ENCODE measurements around the gene GRID1.
"Not testable (repeated sequence)": the region's sequence is repeated elsewhere in the genome, so short reads cannot be mapped to it uniquely, and the experiment has no call there.

Gene GRID1

DNA sequence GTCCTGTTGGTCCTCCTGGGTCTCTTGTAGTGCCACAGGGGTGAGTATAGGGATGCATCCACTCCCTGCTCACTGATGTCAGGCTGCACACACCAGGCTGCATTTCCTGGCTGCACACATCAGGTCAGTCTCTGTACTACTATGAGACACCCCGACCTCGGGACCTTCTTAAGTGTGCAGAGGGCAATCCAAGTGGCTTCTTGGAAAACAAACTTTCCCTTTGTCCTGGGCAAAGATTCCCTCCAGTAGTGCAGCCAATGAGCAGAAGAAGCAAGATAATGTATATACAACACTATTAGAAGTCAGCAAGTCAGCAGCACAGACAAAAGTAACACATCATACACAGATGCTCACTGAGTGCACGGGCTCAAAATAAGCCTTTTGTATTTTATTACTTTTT lies 493.5 kb downstream of the GRID1 start:
- DNase-seq (ENCODE audit: low read depth) = no peak

DNA sequence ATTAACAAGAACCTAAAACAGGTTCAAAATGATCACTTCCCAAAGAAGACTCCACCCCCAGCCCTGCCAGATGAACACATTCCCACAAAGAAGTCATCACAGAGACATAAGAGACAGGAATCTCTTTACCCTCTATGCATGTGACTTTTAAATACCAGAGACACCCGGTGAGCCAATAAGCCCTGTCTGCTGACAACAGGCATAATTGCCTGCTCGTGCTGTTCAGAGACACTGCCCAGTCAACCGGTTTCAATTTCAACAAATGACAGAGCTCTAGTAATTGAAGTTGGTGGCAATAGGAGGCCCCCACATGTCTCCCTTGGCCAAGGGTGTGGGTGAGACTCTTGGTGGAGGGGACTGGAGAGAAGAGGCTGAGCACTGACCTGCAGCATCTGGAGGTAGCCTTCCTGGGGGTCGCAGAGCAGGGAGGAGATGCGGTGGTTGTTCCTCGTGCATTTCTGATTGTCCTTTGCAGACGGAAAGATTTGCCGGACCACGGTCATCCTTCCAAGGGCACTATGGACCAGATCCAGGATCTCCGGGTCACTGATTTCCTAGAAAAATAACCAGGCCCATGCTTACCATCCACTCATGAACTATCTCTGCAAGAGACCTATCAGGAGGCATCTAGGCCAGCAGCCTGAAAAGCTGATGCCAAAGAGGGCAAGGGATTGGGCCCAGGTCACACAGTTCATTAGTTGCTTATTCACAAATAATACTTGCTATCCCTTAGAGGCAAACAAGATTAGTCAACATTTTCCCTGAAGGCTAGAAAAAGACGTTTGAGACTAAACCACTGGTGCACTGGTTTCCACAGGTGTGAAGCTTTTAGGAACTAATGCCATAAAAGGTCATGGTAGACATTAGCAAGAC lies 497.7 kb downstream of the GRID1 start:
- DNase-seq (ENCODE audit: low read depth) = no peak

DNA sequence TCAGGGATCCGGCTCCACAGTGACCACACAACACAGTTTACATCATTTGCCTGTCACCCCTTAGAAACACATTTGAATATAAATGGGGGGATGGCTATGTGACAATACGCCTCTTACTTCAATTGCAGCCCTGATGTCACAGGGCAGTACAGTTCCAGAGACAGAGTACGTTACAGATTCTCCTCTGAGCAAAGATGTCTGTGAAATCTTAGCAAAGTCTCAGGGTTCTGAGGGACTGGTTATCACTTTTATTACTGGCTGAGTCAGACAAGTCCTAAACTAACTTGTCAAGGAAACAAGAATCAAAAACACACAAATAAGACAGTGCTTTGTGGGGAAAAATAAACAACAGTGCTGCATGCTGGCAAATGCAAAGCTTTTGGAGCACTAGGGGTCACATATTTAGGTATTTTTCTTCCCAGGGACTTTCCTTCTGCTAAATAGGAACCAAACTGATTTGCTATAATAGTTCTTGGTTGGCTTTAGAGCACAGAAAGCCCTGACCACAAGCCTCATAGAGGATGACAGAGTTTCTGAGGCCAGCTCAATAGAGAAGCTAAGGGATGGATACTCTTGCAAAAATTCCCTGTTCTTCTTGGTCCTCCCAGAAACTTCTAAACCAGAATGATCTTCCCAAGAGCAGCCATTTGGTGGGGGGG lies 501.6 kb downstream of the GRID1 start:
- no peak for DNase-seq (ENCODE audit: low read depth)

DNA sequence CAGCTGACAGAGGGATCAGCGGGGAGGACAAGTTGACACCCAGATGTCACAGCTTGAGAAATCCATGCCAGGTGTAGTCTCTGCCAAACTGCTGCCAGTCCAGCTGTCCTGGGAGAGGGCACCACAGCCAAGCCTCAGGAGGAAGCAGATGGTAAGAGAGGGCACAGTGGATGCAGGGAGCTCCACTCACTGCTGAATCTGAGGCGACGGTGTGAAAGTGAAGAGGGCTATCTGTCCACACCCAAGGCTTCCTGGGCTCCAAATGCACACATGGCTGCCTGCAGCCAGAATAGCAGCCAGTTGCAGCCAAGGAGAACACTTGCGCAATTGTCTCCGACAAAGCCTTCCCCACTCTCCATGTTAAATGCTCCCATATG lies 502.4 kb downstream of the GRID1 start:
- no peak for DNase-seq (ENCODE audit: low read depth)

DNA sequence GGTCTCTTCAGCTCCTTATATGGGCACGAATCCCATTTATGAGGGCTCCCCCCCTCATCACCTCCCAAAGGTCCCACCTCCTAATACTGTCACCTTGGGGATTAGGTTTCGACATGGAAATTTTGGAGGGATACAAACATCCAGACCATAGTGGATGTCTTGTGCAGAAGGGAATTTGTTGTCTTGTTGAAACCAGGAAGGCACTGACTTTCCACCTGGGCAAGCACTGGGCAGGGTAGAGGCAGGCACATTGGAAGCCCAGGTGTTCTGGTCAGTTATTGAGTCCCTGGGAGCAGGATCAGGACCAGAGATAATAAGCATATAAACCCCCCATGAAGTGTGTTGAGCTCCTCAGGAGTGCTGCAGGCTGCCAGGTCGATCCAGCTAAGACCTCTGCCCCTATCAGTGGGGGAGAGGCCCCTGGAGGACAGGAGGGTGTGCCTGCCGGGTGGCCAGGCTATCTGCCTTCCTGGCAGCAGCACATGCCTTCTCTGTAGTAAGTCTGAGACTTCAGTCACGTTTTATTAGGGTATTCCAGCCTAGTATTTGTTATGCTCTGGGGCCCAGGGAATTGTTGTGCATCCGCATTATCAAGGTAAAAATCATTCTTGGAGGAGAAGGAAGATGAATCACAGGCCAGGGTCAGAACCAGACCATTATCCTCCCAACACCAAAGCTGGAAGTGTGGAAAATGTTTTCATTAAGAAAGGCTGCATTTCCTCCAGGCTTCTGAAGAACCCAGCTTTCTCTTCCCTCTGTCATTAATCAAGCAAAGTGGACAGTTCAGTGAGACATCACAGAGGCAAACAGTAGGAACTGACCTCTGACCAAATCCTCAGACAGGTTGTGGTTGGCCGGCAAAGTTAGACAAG lies 503.1 kb downstream of the GRID1 start:
- DNase-seq (ENCODE audit: low read depth) = no peak

DNA sequence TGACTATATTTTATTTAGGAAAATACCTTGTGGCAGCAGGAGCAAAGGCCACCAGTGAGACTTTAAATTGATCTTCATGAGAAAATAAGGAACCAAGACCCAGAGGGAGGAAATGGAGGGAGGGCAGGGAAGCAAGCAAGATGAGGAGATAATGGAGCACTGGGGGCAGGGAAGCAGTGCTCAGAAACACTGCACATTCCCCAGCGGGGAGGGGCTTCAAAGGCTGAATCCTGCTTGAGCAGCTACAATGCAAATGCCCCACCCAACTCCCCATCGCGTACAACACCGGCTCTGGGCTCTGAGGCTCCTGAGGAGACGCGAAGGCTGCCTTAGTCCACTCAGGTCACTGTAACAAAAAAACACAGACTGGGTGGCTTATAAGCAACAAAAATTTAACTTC lies 503.8 kb downstream of the GRID1 start:
- no peak for DNase-seq (ENCODE audit: low read depth)

DNA sequence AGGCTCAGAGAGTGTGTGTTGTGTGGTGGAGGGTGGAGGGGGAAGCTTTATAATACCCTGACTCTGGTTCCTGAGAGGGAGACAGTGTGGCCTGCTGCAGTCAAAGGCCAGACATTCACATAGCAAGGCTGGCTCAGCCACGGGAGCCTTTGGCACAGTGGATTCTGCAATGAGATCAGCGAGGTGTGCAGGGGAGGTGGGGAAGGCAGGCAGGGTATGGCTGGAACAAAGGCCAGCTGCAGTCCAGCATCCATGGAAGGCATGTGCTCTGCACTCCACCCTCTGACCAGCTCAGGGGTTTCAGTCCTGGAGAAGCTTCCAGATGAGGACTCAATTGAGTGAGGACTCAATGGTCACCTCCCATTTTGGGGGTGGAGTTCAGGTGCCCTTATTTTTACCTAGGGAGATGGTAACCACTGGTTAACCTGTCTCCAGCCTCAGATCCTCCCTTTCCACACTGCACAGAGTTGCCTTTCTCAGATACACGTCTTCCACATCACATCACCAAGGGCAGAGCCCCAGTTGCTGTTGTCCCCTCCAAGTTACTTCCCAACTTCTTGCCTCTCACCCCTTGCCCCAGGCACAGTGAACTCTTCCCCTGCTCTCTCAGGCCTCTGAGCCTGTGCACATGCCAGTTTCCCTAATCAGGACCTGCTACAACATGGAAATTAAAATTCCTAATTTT lies 504.9 kb downstream of the GRID1 start:
- DNase-seq (ENCODE audit: low read depth) = no peak

DNA sequence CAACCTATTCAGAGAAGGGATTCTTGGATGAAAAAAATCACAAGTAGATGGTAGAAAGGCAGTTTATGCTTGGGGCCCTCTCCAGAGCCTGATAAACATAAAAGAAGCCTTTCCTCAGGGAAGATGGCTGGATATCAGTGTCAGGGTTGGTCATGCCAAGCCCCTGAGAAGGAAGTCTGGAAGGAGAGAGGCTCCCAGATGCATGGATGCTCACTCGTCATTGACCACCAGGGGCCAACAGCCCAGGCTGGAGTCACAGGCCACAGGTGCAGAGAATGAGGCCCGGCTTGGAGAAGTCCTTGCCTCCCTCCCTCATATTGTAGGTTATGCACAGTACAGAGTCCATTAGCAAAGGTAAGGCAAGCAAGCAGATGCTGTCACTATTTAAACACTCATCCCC lies 506.7 kb downstream of the GRID1 start:
- no peak for DNase-seq (ENCODE audit: low read depth)

DNA sequence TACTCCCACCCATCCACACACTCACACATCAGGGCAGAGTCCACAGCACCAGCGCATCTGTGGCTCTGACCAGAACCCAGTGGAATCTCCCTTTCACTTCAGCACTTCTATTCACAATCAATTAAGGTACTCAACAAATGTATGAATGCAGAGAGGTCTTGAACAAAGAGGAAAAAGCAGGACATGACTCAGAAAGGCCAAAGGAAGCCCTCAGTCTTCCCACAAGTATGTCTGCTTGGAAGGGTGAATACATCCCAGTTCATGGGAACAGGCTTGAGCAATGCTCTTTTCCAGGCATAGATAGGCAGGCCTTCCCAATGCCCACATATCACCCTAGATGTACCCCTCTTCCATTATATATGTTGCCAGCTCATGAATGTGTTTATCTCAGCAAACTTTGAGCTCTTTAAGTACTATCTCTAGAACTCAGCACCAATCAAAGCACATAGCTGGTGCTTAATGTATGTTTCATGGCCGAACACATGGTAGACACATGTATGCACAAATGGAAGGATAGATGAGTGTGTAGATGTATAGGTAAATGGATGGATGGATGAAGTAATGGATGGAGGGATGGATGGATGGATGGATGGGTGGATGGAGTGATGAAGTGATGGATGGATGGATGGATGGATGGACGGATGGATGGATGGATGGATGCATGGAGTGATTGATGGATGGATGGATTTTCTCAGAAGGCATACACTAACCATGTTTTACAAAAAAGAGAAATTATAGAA lies 507.6 kb downstream of the GRID1 start:
- DNase-seq (ENCODE audit: low read depth) = no peak

DNA sequence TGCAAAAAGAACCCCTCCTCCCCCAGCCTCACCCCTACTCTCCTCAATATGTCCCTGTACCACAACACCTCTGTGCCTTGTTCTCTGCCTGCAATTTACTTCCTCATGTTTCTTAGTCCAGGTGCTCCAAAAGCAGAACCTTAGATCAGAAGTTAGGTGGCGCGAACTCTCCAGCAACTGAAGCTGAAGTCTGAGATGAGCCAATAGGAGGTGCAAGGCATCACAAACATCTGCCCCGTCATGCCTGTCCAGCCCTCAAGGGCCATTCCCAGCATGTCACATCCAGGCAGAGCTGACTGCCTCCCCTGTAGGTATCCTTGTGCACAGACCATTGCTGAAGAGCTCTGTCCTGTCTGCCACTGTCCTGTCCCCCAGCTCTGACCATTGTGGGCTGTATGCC lies 508.8 kb downstream of the GRID1 start:
- DNase-seq (ENCODE audit: low read depth) = no peak

DNA sequence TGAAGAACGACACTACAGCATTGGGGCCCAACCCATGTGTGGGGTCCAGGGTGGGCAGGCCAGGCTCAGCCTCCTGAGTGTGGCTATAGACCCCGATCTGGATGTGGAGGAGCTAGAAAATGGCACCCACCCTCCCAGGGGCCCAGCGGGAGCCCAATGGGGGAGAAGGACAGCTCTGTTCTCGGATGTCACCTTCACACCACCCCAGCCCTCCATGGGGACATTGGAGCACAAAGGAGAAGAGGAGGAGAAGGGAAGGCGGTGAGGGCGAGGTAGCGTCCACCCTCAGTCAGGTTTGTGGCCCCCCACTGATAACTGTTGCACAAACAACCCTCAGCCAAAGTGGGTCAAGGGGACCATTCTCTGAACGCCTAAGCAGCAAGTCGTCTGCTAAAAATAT lies 509.3 kb downstream of the GRID1 start:
- DNase-seq (ENCODE audit: low read depth) = no peak

DNA sequence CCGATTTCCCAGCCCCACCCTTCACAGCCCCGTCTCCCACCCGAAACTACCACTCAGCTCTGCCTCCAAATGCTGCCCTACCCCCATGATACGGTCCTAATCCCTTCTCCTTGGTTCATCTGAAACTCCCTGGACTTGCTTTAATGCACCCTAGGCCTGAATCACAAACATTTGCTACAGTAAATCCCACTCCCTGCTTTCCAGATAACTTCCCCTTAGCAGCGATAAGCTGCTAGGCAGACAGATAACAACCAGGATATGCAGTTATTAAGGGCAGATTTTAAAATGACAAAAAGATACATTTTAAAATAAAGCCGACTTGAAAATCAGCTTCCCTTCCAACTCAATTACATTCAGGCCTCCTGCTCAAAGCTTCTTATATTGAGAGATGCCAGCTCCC lies 514.7 kb downstream of the GRID1 start:
- DNase-seq (ENCODE audit: low read depth) = no peak

DNA sequence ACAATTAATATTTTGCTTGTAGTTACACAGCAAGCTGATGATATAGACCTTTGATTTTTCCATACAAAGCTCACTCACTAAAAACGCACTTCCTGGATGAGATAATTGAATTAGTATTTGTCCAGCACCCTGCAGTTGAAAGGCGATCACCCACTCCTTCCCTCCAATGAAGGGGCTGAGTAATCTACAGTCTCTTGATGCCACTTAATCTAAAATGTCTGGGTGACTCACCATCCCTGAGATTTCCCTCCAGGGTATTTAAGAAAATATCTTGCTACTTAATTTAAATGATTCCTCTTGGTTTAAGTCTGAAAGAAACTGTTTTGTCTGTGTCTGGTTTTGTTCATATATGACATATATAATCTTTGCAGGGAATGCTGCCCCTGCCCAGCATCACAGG lies 515.3 kb downstream of the GRID1 start:
- no peak for DNase-seq (ENCODE audit: low read depth)

DNA sequence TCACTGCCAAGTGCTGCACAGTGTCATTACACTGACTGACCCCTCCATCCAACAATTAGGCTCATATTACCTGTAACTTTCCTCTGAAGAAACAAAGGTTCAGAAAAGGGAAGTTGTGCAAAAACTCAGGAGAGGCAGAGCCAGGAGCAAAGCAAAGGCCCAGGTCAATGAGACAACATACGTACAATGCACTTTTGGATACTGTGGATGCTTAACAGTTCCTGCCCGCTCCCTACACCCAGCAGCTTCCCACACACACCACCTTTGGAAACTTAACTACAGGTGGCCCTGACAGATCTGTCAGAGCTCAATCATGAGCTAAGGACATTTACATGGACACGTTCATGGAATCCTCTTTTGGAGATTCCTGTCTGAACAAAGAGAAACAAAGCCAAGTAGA lies 515.9 kb downstream of the GRID1 start:
- no peak for DNase-seq (ENCODE audit: low read depth)

DNA sequence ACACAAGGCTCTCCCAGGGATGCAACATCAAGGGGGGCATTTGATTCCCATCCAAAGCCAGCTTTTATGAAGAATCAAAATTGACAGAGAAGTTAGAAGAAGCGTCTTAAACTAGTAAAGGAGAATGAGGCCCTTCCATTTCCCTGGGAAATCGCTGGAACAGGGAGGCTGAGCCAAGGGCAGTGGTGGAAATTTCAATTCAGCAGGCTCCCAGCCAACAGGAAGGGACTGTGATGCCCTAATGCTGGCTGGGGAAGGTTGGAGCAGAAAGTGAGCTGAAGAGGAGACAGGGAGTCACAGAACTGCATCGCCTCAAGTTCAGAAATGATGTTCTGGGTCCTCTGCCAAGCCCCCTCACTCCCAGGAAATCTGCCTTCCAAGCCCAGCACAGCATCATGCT lies 517.3 kb downstream of the GRID1 start:
- DNase-seq (ENCODE audit: low read depth) = no peak

DNA sequence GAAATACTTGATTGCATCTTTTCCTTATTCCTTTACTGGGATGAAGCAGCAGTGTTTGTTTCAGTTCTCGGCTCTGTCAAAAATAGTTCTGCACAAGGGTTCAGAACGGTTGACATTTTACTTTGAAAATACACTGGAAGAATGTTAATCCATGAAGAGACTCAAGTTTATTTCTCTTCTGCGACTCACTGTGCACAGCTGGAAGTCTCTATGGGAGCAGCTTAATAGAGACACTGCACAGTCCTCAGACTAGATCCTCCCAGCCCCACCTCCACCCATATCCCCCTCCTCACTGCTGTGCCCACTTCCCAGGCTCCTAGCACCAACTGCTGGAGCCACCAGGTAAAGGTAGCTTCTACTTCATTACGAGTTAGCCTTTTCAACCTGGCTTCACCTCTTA lies 517.8 kb downstream of the GRID1 start:
- no peak for DNase-seq (ENCODE audit: low read depth)

DNA sequence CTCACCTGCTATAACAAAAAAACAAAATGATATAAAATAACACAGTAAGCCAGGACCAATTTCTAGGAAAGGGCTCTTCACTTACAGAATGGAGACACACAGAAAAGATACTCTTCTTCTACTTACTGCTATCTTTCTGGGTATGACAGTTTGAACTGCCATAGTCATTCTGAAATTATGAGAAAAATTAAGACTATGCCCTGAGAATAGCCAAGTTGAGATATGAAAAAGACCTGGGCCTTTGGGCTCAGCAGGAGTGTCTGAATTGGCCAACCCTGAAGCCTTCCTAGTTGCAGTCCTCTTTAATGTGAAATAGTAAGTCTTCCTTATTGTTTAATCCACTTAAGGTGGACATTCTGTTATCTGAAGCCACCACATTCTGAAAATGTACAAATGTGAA lies 519.5 kb downstream of the GRID1 start:
- no peak for DNase-seq (ENCODE audit: low read depth)

DNA sequence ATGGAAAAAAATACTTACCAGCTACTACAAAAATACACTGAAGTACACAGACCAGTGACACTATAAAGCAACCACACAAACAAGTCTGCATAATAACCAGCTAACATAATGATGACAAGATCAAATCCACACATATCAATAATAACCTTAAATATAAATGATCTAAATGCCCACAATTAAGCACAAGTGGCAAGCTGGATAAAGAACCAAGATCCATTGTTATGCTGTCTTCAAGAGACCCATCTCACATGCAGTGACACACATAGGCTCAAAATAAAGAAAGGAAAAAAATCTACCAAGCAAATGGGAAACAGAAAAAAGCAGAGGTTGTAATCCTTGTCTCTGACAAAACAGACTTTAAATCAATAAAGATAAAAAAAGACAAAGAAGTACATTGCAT lies 527.9 kb downstream of the GRID1 start:
- DNase-seq (ENCODE audit: low read depth) = not testable (repeated sequence)

DNA sequence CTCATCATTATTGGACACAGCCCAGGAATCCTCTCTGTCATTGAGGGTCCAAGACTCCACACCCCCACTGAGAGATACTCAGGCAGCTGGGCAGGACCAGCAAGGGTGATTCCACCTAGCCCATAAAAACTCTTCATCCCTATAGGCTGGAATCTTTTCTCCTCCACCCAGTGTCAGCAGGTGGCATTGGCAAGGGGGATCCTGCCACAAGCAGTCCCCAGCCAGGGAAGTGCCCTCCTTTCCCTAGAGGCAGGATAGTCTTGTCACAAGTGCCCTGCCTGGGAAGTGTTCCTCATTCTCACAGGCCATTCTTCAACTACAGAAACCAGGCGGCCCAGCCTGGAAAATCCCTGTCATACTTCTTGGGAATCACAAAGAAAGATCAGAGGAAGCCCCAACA lies 533.6 kb downstream of the GRID1 start:
- no peak for DNase-seq (ENCODE audit: low read depth)

DNA sequence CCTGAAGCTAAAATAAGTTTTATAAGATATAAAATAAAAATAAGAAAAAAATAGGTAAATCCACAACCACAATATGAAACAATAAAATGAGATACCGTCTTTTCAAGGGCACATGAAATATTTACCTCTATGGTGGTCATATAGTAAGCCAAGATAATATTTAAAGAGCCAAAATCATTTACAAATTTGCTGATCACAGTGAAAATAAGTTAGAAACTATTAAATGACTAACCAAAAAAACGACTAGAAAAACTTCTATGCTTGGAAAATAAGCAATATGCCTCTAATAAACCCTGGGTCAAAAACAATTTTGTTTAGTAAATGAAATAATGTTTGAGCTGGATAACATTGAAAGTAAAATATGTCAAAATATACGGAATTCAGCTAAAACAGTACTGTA lies 535.2 kb downstream of the GRID1 start:
- no peak for DNase-seq (ENCODE audit: low read depth)

DNA sequence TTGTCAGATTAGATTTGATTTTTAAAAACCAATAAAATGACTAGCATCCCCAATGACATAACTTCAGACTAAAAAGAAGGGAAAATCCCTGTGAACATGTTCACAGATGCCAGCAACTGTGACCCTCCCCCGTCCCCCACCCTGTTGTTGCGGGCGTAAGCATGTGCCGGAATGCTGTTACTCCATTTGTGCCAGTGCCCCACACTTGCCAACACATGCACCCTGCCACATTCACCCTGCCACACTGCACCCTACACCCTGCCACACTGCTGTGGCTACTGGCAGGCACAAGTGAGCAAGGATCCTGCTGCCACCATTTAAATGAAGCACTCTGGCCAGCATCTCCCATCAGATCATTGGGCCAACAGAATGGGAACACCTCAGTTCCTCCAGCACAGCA lies 540.2 kb downstream of the GRID1 start:
- DNase-seq (ENCODE audit: low read depth) = no peak

DNA sequence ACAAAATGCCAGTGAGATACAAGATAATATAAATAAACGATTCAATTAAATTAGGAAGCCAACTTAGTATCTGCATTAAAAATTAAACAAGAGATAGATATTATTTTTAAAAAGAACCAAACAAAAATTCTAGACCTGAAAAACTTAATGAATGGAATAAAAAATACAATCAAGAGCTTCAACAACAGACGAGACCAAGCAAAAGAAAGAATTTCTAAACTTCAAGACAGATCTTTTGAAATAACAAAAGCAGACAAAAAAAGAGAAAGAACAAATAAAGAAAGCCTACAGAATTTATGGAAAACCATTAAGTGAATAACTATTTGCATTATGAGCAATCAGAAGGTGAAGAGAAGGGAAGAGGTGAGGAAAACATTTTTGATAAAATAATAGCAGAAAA lies 555.2 kb downstream of the GRID1 start:
- DNase-seq (ENCODE audit: low read depth) = no peak
